Measurements from ENCODE around the gene XPO1.
"Not testable (repeated sequence)": the region's sequence is repeated elsewhere in the genome, so short reads cannot be mapped to it uniquely, and the experiment has no call there.

The XPO1 gene

GRCh38 chr2:61470122-61470951 lies 67.8 kb downstream of the XPO1 start:
- DNase-seq (ENCODE audit: low read depth in 3 of 3, low spot score in 1 of 3): peak; percentile 49 to 80 (median 58)

DNA sequence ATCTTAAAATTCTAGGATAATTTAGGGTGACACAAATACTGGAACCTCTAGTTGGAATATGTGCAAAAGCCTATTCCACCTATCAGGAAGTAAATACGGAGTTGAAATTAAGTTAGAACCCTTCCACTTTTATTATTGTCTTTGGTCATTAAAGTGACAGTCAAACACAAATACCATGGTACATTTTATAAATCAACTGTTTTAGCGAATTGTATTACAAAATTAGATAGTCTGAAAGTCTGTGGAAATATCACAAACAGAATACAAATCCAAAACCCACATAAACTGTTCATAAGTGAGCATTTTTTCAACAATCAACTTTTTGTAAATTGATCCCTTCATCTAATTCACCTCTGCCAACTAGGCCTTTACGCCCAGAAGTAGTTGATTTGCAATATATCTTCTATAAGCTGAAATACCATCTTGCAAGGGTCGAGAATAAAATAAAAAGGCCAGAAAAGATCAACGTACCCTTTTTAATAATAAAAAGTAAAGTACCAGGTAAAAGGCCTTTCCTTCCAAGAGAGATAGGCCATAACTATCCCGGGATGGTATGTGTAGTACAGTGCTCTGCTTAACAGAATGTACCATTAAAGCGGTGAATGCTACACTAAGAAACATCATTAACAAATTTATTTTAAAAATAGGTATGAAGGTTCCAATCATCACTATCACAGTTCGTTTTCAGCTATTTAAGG lies 68.6 kb downstream of the XPO1 start:
- DNase-seq (ENCODE audit: low read depth in 3 of 3, low spot score in 1 of 3): no peak

- DNase-seq (ENCODE audit: low read depth in 3 of 3, low spot score in 1 of 3): not testable (repeated sequence)
Measured at GRCh38 chr2:61468231-61468630, 69.9 kb downstream of the XPO1 start.

- DNase-seq (ENCODE audit: low read depth in 3 of 3, low spot score in 1 of 3): no peak
Measured at GRCh38 chr2:61465045-61465444, 73.1 kb downstream of the XPO1 start.

DNA sequence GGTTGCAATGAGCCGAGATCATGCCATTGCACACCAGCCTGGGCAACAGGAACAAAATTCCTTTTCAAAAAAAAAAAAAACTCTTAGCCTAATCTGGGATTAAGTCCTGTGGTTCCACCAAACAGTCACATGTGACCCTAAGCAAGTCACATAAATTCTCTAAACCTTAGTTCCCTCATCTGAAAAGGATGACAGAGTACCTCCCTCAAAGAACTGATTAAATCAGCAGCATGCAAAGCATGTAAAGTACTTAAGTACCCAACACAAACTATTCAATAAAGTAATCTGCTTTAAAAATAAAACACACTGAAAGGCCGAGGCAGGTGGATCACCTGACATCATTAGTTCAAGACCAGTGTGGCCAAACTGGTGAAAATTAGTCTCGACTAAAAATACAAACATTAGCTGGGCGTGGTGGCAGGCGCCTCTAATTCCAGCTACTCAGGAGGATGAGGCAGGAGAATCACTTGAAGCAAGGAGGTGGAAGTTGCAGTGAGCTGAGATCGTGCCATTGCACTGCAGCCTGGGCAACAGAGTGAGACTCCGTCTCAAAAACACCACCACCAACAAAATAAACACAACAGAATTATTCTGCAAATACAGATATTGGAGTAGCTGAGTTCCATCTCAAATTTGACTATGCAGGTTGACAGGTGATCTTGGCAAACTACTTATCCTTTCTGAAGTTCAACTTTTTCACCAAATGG lies 74.2 kb downstream of the XPO1 start:
- no peak for DNase-seq (ENCODE audit: low read depth in 3 of 3, low spot score in 1 of 3)

DNA sequence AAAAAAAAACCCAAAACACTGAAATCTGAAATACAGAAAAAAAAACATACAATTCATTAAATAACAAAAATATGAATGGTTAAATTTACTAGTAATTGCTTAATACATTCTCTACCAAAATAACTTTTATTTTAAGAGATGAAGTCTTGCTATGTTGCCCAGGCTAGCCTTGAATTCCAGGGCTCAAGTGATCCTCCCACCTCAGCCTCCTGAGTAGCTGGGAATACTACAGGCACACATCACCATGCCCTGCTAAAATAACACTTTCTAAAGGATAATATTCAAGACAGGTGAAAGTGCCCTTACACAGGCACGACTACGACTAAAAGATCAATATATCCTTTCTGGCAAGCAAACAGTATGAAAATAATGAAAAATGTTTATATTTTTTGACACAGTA lies 76.8 kb downstream of the XPO1 start:
- DNase-seq (ENCODE audit: low read depth in 3 of 3, low spot score in 1 of 3): no peak

DNA sequence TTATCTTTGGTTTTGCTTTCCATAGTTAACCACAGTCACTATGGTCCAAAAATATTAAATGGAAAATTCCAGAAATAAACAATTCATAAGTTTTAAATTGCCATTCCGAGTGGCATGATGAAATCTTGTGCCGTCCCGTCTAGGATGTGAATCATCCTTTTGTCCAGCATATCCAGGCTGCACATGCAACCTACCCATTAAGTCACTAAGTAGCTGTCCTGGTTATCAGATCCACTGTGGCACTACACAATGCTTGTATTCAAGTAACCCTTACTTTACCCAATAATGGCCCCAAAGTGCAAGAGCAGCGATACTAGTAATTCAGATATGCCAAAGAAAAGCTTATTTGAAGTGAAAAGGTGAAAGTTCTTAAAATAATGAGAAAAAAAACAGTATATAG lies 78.0 kb downstream of the XPO1 start:
- DNase-seq (ENCODE audit: low read depth in 3 of 3, low spot score in 1 of 3): no peak

GRCh38 chr2:61456746-61457420 lies 81.3 kb downstream of the XPO1 start:
- no peak for DNase-seq (ENCODE audit: low read depth in 3 of 3, low spot score in 1 of 3)

- no peak for DNase-seq (ENCODE audit: low read depth in 3 of 3, low spot score in 1 of 3)
Measured at GRCh38 chr2:61456070-61456745, 81.9 kb downstream of the XPO1 start.

- DNase-seq (ENCODE audit: low read depth in 3 of 3, low spot score in 1 of 3): not testable (repeated sequence)
Measured at GRCh38 chr2:61454972-61455371, 83.2 kb downstream of the XPO1 start.

GRCh38 chr2:61454383-61454782 lies 83.8 kb downstream of the XPO1 start:
- DNase-seq (ENCODE audit: low read depth in 3 of 3, low spot score in 1 of 3): no peak

GRCh38 chr2:61452392-61452791 lies 85.8 kb downstream of the XPO1 start:
- no peak for DNase-seq (ENCODE audit: low read depth in 3 of 3, low spot score in 1 of 3)

DNA sequence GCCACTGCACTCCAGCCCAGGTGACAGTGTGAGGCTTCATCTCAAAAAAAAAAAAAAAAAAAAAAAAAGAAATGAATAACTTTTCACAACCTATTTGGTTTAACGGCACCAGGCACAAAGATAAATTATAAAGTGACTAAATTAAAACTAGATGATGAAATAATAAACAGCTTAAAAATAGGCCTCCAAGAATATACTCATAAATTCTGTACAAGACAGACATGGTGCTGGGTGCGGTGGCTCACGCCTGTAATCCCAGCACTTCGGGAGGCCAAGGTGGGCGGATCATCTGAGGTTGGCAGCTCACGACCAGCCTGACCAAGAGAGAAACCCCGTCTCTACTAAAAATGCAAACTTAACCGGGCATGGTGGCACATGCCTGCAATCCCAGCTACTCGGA lies 87.0 kb downstream of the XPO1 start:
- DNase-seq (ENCODE audit: low read depth in 3 of 3, low spot score in 1 of 3): no peak

GRCh38 chr2:61450144-61450543 lies 88.0 kb downstream of the XPO1 start:
- DNase-seq (ENCODE audit: low read depth in 3 of 3, low spot score in 1 of 3): no peak

- no peak for DNase-seq (ENCODE audit: low read depth in 3 of 3, low spot score in 1 of 3)
Measured at GRCh38 chr2:61448229-61448628, 89.9 kb downstream of the XPO1 start.

DNA sequence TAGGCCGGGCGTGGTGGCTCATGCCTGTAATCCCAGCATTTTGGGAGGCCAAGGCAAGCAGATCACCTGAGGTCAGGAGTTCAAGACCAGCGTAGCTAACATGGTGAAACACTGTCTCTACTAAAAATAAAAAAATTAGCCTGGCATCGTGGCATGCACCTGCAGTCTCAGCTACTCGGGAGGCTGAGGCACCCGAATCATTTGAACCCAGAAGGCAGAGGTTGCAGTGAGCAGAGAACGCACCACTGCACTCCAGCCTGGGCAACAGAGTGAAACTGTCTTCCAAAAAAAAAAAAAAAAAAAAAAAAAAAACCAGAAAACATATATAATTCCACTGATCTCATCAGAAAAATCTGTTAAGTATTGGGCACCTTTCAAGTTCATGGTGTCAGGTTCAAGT lies 91.2 kb downstream of the XPO1 start:
- not testable (repeated sequence) for DNase-seq (ENCODE audit: low read depth in 3 of 3, low spot score in 1 of 3)

DNA sequence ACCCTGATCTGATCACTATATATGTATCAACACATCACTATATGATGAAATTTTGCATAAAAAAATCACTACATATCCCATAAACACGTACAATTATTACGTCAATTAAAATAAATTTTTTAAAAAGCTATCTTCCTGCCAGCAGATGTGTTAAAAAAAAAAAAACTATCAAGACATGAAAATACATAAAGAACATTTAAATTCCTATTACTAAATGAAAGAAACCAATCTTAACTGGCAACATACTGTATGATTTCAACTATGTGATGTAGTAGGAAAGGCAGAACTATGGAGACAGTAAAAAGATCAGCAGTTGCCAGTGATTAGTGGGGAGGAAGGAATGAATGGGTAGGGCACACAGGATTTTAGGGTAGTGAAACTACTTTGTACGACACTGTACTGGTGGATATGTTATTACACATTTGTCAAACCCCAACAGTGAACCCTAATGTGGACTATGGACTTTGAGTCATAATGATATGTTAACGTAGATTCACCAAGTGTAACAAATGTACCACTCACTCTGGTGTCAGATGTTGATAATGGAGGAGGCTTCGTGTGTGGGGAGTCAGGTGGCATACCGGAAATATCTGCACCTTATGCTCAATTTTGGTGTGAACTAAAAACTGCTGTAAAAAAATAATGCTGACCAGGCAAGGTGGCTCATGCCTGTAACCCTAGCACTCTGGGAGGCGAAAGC lies 94.7 kb downstream of the XPO1 start:
- no peak for DNase-seq (ENCODE audit: low read depth in 3 of 3, low spot score in 1 of 3)

DNA sequence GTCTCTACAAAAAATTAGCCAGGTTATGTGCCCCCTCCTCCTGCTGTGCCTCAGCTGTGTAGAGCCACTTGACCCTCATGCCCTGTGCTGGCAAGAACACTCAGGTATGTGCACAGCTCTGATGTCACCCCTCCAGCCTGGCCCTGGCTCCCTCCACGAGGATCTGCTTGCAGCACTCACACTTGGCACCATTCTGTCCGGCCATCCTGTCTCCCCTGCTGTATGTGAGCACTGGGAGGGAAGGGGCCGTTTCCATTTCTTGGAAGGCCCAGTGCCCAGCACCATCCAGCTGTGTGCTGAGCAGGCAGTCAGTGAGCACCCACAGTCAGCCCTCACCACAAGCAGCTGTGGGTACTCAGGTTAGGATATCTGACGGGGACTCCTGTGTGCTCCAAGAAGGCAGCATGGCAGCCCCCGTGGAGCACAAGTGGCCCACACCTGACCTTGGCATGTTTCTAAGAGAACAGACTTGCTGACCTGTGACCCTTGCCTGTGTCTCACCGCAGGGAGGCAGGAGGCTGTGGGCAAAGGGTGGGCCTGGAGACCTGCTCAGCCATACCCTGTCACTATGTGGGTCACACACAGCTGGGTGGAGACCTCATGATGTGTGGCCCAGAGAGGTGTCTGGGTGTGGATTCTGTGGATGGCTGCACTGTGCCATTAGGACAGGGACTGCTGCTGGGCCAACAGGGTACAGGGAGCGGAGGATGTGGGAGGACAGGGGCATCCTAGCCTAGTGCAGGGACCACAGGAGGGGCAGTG lies 98.7 kb downstream of the XPO1 start:
- no peak for DNase-seq (ENCODE audit: low read depth in 3 of 3, low spot score in 1 of 3)

DNA sequence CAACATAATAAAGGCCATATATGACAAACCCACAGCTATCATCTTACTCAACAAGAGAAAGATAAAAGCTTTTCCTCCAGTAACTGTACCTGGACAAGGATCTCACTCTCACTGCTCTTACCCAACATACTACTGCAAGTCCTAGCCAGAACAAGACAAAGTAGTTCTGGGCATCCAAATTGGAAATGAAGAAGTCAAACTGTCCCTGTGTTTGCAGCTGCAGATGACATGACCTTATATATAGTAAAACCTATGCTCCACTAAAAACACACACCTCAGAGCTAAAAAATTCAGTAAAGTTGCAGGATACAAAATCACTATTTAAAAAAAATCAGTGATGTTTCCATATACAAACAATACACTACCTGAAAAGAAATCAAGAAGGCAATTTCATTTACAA lies 99.5 kb downstream of the XPO1 start:
- DNase-seq (ENCODE audit: low read depth in 3 of 3, low spot score in 1 of 3): no peak

- DNase-seq (ENCODE audit: low read depth in 3 of 3, low spot score in 1 of 3): no peak
Measured at GRCh38 chr2:61437170-61437569, 101.0 kb downstream of the XPO1 start.

Data from stimulated activated CD4-positive, alpha-beta T cell treated with anti-CD3 and anti-CD28 coated beads, TNF-alpha, amount 100 ng/mL, for 1 hour (primary cell).